Psoas muscle (tissue), 8 donors: ENCODE measurements around the gene ZCCHC14. TPM values are rescaled to one million over a fixed set of nuclear protein-coding genes. Genes with fewer than 3 reads are reported as not detected.

Experiments
- ATAC-seq, 4 donors: fragments of 200-7000 bp; cut with Tn5 transposase; one replicate each; pipeline ENCODE4 v1.9.1; 2020; ENCODE audit warnings: moderate library complexity in 3 of 4, mild to moderate bottlenecking in 2 of 4
- DNase-seq, 2 donors: peaks; one replicate each; pipeline ENCODE4 v3.0.0-alpha.2; 2020
- H3K27ac ChIP-seq: fragments of 200-600 bp; one replicate; pipeline ENCODE4 v1.8.0; 2022
- H3K27me3 ChIP-seq, 3 donors: fragments of 200-600 bp in 1 of 3; one replicate each; pipeline versions ENCODE4 v1.6.1 to v1.8.0; 2013 to 2022; ENCODE audit warnings: low read length in 2 of 3, mild to moderate bottlenecking in 2 of 3, moderate library complexity in 1 of 3; ENCODE audit not compliant: insufficient read depth in 3 of 3
- H3K36me3 ChIP-seq, 2 donors: fragments of 200-600 bp in 1 of 2; one replicate each; pipeline versions ENCODE4 v1.6.1 to v1.8.0; 2013 to 2022; ENCODE audit warnings: low read depth in 1 of 2, mild to moderate bottlenecking in 1 of 2, moderate library complexity in 1 of 2; ENCODE audit not compliant: insufficient read depth in 1 of 2
- H3K4me1 ChIP-seq: fragments of 200-600 bp; one replicate; pipeline ENCODE4 v1.8.0; 2022
- H3K4me3 ChIP-seq: fragments of 200-600 bp; one replicate; pipeline ENCODE4 v1.8.0; 2022; ENCODE audit warnings: mild to moderate bottlenecking
- H3K9me3 ChIP-seq: fragments of 200-600 bp; one replicate; pipeline ENCODE4 v1.8.0; 2022
- CTCF ChIP-seq: fragments of 200-600 bp; IDR thresholded peaks from one replicate; pipeline ENCODE4 v1.8.0; 2022; ENCODE audit warnings: antibody characterized with exemption
- WGBS, 3 donors: extraction: QIAGEN DNeasy Blood & Tissue Kit; methylation state at CpG; one replicate each; pipeline versions ENCODE4 v1.1.6 to v1.1.7; 2013; 5-methylcytosine and 5-hydroxymethylcytosine counted together
- intact Hi-C, 2 donors: fragments of 100-400 bp; cut with DNase I; formaldehyde crosslinking; loops; one replicate each; pipeline versions ENCODE4 v1.11.0 to v1.14.2; 2022
- polyA plus RNA-seq, 3 donors: library from polyadenylated mRNA; stranded (reverse); fragments of 200-250 nt; gene quantifications; one replicate each; pipeline ENCODE4 v1.2.3, GENCODE V29; 2013
- total RNA-seq, 4 donors: library from RNA; stranded (reverse); fragmentation: NEBNext Ultra II Directional in 2 of 4; extraction: Animal tissue kit (Norgen Biotek cat#: 25700) in 2 of 4; gene quantifications; one replicate each; pipeline versions ENCODE4 v1.2.1 to v1.2.4, GENCODE V29; 2021 to 2023
- donor health status: healthy with polysubstance abuse.
- donor health status: DM: no; HTN: no; CAD: no; lungs with moderate emphysema.
- donor health status: Bipolar disorder and iron deficiency.
- donor health status: healthy.
- donor health status: DM: yes; HTN: yes; CAD: no.
- donor health status: DM: no; HTN: no; CAD: no.
- donor health status: DM: no; HTN: no; CAD: no.
- donor health status: DM: yes; HTN: yes; CAD: no.

The ZCCHC14 gene
- total and polyA plus RNA-seq, 7 donors: 5.8 to 17.3 (median 14.6) TPM

- TF ChIP-seq CTCF: no peak
- Histone ChIP-seq H3K27me3 (no peaks in the 10 kb centered on the region), H3K4me3 (no peak overlapping the region), H3K27ac (no peak overlapping the region), H3K36me3 (peaks cover 0 to 26% of the 10 kb centered on the region in 2 donors), H3K9me3 (no peaks in the 10 kb centered on the region), H3K4me1 (peaks cover 48% of the 10 kb centered on the region)
- no peak for ATAC-seq
- DNase-seq: no peak
- intact Hi-C loops: no loop called here
- 77 to 81% (median 80%) methylated on average over 10 of the region's 10 CpGs for WGBS, 3 donors
These were observed 31.9 kb downstream of the ZCCHC14 start for GRCh38 chr16:87460936-87461335.

- ATAC-seq (no peak), DNase-seq (no peak)
- H3K9me3 ChIP-seq: no peaks in the 10 kb centered on the region
- no peak for TF ChIP-seq CTCF
- no peak overlapping the region for H3K27ac ChIP-seq
- peaks cover 37% of the 10 kb centered on the region for H3K4me1 ChIP-seq
- WGBS, 3 donors: 68 to 71% (median 70%) methylated on average over 9 of the region's 9 CpGs
- no peak overlapping the region for H3K4me3 ChIP-seq
- intact Hi-C loops: no loop called here
- peaks cover 0 to 32% of the 10 kb centered on the region in 2 donors for H3K36me3 ChIP-seq
- no peaks in the 10 kb centered on the region for H3K27me3 ChIP-seq
These were observed 33.0 kb downstream of the ZCCHC14 start for GRCh38 chr16:87459833-87460232.

GRCh38 chr16:87459027-87459426 lies 33.8 kb downstream of the ZCCHC14 start:
- no peak for TF ChIP-seq CTCF
- DNase-seq: no peak
- WGBS, 3 donors: 95 to 97% (median 95%) methylated on average over 15 of the region's 15 CpGs
- Histone ChIP-seq H3K4me1 (peaks cover 29% of the 10 kb centered on the region), H3K36me3 (peaks cover 0 to 32% of the 10 kb centered on the region in 2 donors), H3K27ac (no peak overlapping the region), H3K27me3 (no peaks in the 10 kb centered on the region), H3K4me3 (no peak overlapping the region), H3K9me3 (no peaks in the 10 kb centered on the region)
- ATAC-seq: no peak
- intact Hi-C loops: no loop called here

- H3K36me3 ChIP-seq: peaks cover 0 to 33% of the 10 kb centered on the region in 2 donors
- no peak overlapping the region for H3K27ac ChIP-seq
- H3K9me3 ChIP-seq: no peaks in the 10 kb centered on the region
- no peaks in the 10 kb centered on the region for H3K27me3 ChIP-seq
- H3K4me3 ChIP-seq: no peak overlapping the region
- 70 to 87% (median 84%) methylated on average over 23 of the region's 23 CpGs for WGBS, 3 donors
- no peak for TF ChIP-seq CTCF
- ATAC-seq (no peak), DNase-seq (no peak)
- intact Hi-C loops: no loop called here
- peaks cover 23% of the 10 kb centered on the region for H3K4me1 ChIP-seq
These were observed 34.4 kb downstream of the ZCCHC14 start for GRCh38 chr16:87458424-87458915.
